Common myeloid progenitor, CD34-positive (primary cell): ENCODE data around the gene ERCC6.

ENCODE experiments used
- CTCF ChIA-PET: fragments of 350-600 bp; sonication (Branson Sonifier 250); formaldehyde crosslinking; loops from one replicate; lab custom pipeline; 2021; ENCODE audit warnings: antibody characterized with exemption; lab: Charles Lee
- POLR2A ChIA-PET: fragments of 350-600 bp; sonication (Branson Sonifier 250); formaldehyde crosslinking; loops from one replicate; lab custom pipeline; 2021; ENCODE audit warnings: antibody characterized with exemption; lab: Charles Lee
- DNase-seq, 3 donors: peaks; one replicate each; pipeline versions ENCODE4 v3.0.0 to v3.0.0-alpha.2; 2013
- H3K27ac ChIP-seq, 2 experiments: 1 replicate in 1 of 2; 2 replicates in 1 of 2; pipeline ENCODE4 v1.7.0; 2013; ENCODE audit warnings: inconsistent platforms in 2 of 2, low read length in 2 of 2, mild to moderate bottlenecking in 2 of 2, low read depth in 1 of 2, moderate library complexity in 1 of 2; ENCODE audit not compliant: severe bottlenecking in 2 of 2, insufficient read depth in 1 of 2, poor library complexity in 1 of 2
- H3K27me3 ChIP-seq, 5 experiments: replicated peaks in 2 of 5; 1 replicate in 3 of 5; 2 replicates in 2 of 5; pipeline versions ENCODE4 v1.6.1 to v1.7.0; 2013; ENCODE audit warnings: low read length in 4 of 5, mild to moderate bottlenecking in 2 of 5, moderate library complexity in 2 of 5, inconsistent platforms in 1 of 5; ENCODE audit not compliant: insufficient read depth in 5 of 5, control insufficient read depth in 4 of 5
- H3K36me3 ChIP-seq, 4 experiments: 1 replicate in 2 of 4; 2 replicates in 2 of 4; pipeline versions ENCODE4 v1.6.1 to v1.7.0; 2013; ENCODE audit warnings: low read length in 3 of 4, control low read depth in 1 of 4, mild to moderate bottlenecking in 1 of 4; ENCODE audit not compliant: control insufficient read depth in 4 of 4, insufficient read depth in 4 of 4
- H3K4me1 ChIP-seq, 4 experiments: 1 replicate in 3 of 4; 2 replicates in 1 of 4; pipeline versions ENCODE4 v1.6.1 to v1.7.1; 2013; ENCODE audit warnings: low read length in 3 of 4, mild to moderate bottlenecking in 3 of 4, control low read depth in 1 of 4, inconsistent platforms in 1 of 4, moderate library complexity in 1 of 4; ENCODE audit not compliant: control insufficient read depth in 4 of 4, insufficient read depth in 4 of 4; ENCODE audit errors: control extremely low read depth in 1 of 4
- H3K4me3 ChIP-seq, 7 experiments: 1 replicate in 4 of 7; 2 replicates in 3 of 7; pipeline versions ENCODE4 v1.5.1 to v1.7.0; 2013; ENCODE audit warnings: mild to moderate bottlenecking in 7 of 7, low read length in 6 of 7, moderate library complexity in 6 of 7, inconsistent platforms in 2 of 7, low read depth in 2 of 7, control low read depth in 1 of 7; ENCODE audit not compliant: insufficient read depth in 4 of 7, control insufficient read depth in 1 of 7; ENCODE audit errors: extremely low read depth in 1 of 7
- H3K9me3 ChIP-seq, 5 experiments: 1 replicate in 4 of 5; 2 replicates in 1 of 5; pipeline versions ENCODE4 v1.6.1 to v1.7.1; 2013; ENCODE audit warnings: low read length in 4 of 5, mild to moderate bottlenecking in 2 of 5, inconsistent platforms in 1 of 5, low read depth in 1 of 5, moderate library complexity in 1 of 5; ENCODE audit not compliant: control insufficient read depth in 4 of 5, insufficient read depth in 2 of 5; ENCODE audit errors: control extremely low read depth in 1 of 5
- WGBS: methylation state at CpG from one replicate; pipeline ENCODE4 v1.1.5; 2013; ENCODE audit not compliant: insufficient coverage; 5-methylcytosine and 5-hydroxymethylcytosine counted together

Gene ERCC6

DNA sequence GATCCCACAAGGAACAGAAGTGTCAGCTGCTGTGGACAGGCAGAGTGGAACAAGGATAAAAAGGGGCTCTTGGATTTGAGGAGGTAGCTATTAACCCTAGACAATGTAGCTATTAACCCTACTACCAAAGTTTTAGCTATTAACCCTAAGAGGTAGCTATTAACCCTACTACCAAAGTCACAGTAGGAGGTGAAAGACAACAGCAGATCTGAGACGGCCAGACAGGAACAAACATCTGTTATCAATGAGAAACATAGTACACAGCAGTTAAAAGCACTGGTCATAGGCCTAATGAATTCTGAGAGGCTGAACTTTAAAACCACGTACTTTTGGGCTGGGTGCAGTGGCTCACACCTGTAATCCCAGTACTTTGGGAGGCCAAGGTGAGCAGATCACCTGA lies 11.9 kb downstream of the ERCC6 start:
- Histone ChIP-seq H3K4me1 (no peaks in the 10 kb centered on the region), H3K27ac (no peak overlapping the region), H3K27me3 (no peaks in the 10 kb centered on the region), H3K4me3 (no peak overlapping the region), H3K9me3 (no peaks in the 10 kb centered on the region), H3K36me3 (peaks cover 13 to 71% (median 39%) of the 10 kb centered on the region in 4 experiments)
- 83% methylated on average over 2 of the region's 2 CpGs for WGBS
- POLR2A ChIA-PET: no interaction called here
- CTCF ChIA-PET: interaction anchor here (0.8 to 1.3 kb wide), 3 partner anchors 10 to 14 kb away, joined by 4 read pairs; partner anchors contain the start of gene ERCC6
- DNase-seq: no peak

DNA sequence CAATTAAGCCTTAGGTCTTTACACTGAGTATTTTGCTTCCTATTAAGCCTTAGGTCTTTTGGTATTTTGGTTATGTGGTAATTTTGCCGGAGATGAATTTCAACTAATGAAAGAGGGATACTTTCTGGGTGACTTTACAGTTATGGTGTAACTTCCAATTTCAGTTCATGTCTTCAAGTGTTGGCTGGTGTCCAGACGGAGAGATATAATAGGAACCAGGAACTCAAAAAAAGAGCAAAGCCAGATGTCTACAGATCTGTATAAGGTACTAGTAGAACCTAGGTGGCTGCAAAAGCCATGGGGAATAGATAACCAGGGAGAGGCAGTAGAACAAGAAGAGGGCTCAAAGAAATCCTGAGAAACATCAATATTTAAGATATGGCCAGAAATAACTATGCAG lies 12.3 kb downstream of the ERCC6 start:
- H3K27me3 ChIP-seq: no peaks in the 10 kb centered on the region
- no peaks in the 10 kb centered on the region for H3K9me3 ChIP-seq
- H3K4me3 ChIP-seq: no peak overlapping the region
- DNase-seq: no peak
- ChIA-PET CTCF (interaction anchor here (1.3 kb wide), 1 partner anchor 14 kb away, joined by 4 read pairs; no protein-coding TSS in a partner anchor), POLR2A (no interaction called here)
- peaks cover 12 to 70% (median 38%) of the 10 kb centered on the region in 4 experiments for H3K36me3 ChIP-seq
- H3K27ac ChIP-seq: no peak overlapping the region
- no peaks in the 10 kb centered on the region for H3K4me1 ChIP-seq
- WGBS: 50% methylated on average over 2 of the region's 2 CpGs

- H3K36me3 ChIP-seq: peaks cover 7 to 71% (median 38%) of the 10 kb centered on the region in 4 experiments
- H3K9me3 ChIP-seq: no peaks in the 10 kb centered on the region
- DNase-seq: no peak
- ChIA-PET POLR2A (interaction anchor here (0.6 kb wide), 1 partner anchor 493 kb away, joined by 4 read pairs; no protein-coding TSS in a partner anchor), CTCF (interaction anchor here (1.1 to 2.6 kb wide), 4 partner anchors 8 to 119 kb away, joined by 4 to 12 read pairs (median 4); no protein-coding TSS in a partner anchor)
- H3K4me3 ChIP-seq: no peak overlapping the region
- no peaks in the 10 kb centered on the region for H3K27me3 ChIP-seq
- no peaks in the 10 kb centered on the region for H3K4me1 ChIP-seq
- WGBS: 100% methylated on average over 2 of the region's 7 CpGs
- H3K27ac ChIP-seq: no peak overlapping the region
Observed at GRCh38 chr10:49524496-49524895, 14.4 kb downstream of the ERCC6 start.

DNA sequence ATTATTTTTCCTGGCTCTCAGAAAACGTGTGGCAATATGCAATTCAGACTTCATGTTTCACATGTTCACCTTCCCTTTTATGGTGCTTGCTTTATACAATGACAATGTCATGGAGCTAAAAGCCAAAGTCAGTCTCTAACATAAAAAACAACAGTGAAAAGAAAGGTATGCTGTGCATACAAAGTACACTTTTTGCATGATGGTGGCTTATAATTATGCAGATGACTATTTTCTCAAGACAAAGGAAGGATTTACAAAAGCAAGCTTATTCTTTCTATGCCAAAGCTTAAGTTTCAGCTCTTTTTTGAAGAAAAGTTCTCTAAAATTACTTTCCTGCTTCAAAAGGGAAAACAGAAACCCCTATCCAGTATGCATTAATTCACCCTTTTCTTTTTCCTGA lies 15.6 kb downstream of the ERCC6 start:
- Histone ChIP-seq H3K27me3 (no peaks in the 10 kb centered on the region), H3K27ac (no peak overlapping the region), H3K36me3 (peaks cover 7 to 64% (median 32%) of the 10 kb centered on the region in 4 experiments), H3K4me3 (no peak overlapping the region), H3K9me3 (no peaks in the 10 kb centered on the region), H3K4me1 (no peaks in the 10 kb centered on the region)
- 100% methylated on average over 1 of the region's 1 CpG for WGBS
- ChIA-PET CTCF (interaction anchor here (0.9 to 2.6 kb wide), 4 partner anchors 11 to 118 kb away, joined by 3 to 12 read pairs (median 4); no protein-coding TSS in a partner anchor), POLR2A (no interaction called here)
- no peak for DNase-seq

- Histone ChIP-seq H3K9me3 (no peaks in the 10 kb centered on the region), H3K36me3 (peaks cover 11 to 60% (median 28%) of the 10 kb centered on the region in 4 experiments), H3K4me3 (no peak overlapping the region), H3K4me1 (no peaks in the 10 kb centered on the region), H3K27me3 (no peaks in the 10 kb centered on the region), H3K27ac (no peak overlapping the region)
- ChIA-PET CTCF (interaction anchor here (1.0 to 1.8 kb wide), 5 partner anchors 9 to 113 kb away, joined by 3 to 9 read pairs (median 4); partner anchors contain the start of gene ERCC6), POLR2A (no interaction called here)
- 100% methylated on average over 2 of the region's 4 CpGs for WGBS
- no peak for DNase-seq
Observed at GRCh38 chr10:49521062-49521461, 17.9 kb downstream of the ERCC6 start.

- WGBS: 100% methylated on average over 6 of the region's 8 CpGs
- no peak overlapping the region for H3K27ac ChIP-seq
- H3K4me1 ChIP-seq: no peaks in the 10 kb centered on the region
- H3K4me3 ChIP-seq: no peak overlapping the region
- no peak for DNase-seq
- H3K36me3 ChIP-seq: peaks cover 11 to 64% (median 30%) of the 10 kb centered on the region in 4 experiments
- POLR2A ChIA-PET: no interaction called here
- no peaks in the 10 kb centered on the region for H3K9me3 ChIP-seq
- no peaks in the 10 kb centered on the region for H3K27me3 ChIP-seq
- CTCF ChIA-PET: interaction anchor here (0.8 to 2.6 kb wide), 13 partner anchors 8 to 862 kb away, joined by 3 to 19 read pairs (median 4); partner anchors contain the start of gene ERCC6
Observed at GRCh38 chr10:49520122-49520775, 18.7 kb downstream of the ERCC6 start.

- Histone ChIP-seq H3K27ac (no peak overlapping the region), H3K36me3 (peaks cover 11 to 64% (median 29%) of the 10 kb centered on the region in 4 experiments), H3K4me3 (no peak overlapping the region), H3K9me3 (no peaks in the 10 kb centered on the region), H3K4me1 (no peaks in the 10 kb centered on the region), H3K27me3 (no peaks in the 10 kb centered on the region)
- DNase-seq: no peak
- ChIA-PET POLR2A (no interaction called here), CTCF (interaction anchor here (0.5 to 2.6 kb wide), 15 partner anchors 8 to 862 kb away, joined by 3 to 19 read pairs (median 4); no protein-coding TSS in a partner anchor)
- 83% methylated on average over 1 of the region's 2 CpGs for WGBS
Observed at GRCh38 chr10:49519717-49520116, 19.2 kb downstream of the ERCC6 start.
